DMS153 treated with DMSO at 0.1 percent for 48 hours (cell line): Measurements from ENCODE around the gene CBR1.

Source experiments
- DNase-seq: peaks from one replicate; lab custom pipeline; 2025; ENCODE audit not compliant: unreplicated experiment; lab: John Stamatoyannopoulos, UW

CBR1 gene

DNA sequence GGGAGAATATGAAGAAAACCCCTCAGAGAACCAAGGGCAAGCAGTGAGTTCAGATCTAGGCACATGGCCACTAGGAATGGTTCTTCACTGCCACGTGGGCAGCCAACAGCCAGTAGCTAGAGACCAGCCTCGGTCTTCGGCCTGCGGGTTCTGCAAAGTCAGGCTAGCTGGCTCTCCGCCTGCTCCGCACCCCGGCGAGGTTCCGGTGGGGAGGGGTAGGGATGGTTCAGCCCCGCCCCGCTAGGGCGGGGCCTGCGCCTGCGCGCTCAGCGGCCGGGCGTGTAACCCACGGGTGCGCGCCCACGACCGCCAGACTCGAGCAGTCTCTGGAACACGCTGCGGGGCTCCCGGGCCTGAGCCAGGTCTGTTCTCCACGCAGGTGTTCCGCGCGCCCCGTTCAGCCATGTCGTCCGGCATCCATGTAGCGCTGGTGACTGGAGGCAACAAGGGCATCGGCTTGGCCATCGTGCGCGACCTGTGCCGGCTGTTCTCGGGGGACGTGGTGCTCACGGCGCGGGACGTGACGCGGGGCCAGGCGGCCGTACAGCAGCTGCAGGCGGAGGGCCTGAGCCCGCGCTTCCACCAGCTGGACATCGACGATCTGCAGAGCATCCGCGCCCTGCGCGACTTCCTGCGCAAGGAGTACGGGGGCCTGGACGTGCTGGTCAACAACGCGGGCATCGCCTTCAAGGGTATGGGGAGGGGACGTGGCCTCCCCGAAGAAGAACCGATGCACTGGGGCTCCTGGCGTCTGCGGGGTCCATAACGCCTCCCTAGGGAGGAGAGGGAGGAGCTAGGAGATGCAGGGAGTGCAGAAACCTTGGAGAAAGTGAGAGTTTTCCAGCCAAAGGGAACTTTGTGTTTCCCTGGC lies at the start of gene CBR1:
Gene CBR1 (plus strand): TSS at position 312 of the 871 bp plus-strand sequence. CDS start 92 bp downstream, at position 404.
- peak; percentile 59 for DNase-seq

DNA sequence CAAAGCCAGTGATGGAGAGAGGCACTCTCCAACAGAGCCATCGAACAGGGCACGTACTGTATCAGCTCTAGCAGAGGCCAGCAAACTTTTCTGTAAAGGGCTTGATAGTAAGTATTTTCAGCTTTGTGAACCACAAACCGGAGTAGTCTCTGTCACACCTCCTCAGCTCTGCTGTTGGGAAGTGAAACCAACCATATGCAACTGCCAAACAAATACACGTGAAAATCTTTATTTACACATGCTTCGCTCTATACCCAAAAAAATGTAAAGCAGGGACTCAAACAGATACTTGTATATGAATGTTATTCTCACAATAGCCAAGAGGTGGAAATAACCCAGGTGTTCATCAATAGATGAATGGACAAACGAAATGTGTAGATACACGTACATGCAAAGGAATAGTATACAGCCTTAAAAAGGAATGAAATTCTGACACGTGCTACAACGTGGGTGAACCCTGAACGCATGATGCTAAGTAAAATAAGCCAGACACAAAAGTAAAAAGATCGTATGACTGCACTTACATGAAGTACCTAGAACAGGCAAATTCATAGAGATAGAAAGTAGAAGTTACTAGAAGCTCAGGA lies 48.5 kb upstream of the CBR1 start:
- DNase-seq: no peak

DNA sequence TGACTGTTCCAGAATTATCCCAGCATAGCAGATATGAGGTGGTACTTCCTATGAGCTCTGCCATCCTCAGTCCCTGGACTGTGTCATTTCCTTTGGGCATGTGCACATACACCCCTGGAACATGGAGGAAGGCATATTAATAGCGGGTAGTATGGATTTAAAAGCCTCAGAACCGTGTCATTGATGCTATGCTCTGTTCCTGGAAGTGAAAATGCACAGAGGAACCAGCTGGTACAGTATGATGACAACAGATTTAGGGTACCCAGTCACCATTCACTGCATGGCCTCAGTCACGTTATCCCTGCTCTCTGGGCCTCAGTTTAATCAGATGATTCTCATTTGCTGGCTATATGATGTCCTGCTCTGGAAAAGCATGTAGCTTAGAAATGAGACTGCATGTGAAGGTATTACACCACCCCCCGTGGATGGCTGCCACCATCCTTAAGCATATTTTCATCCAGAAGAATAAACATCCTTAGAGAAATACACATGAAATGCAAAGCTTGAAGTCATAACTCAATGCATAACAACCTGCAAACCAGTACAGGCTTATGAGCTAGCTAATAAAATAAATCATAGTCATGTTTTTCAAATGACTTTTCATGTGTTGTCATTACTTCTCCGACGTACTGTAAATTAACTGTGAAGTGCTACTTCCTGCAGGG lies 47.3 kb upstream of the CBR1 start:
- no peak for DNase-seq

DNA sequence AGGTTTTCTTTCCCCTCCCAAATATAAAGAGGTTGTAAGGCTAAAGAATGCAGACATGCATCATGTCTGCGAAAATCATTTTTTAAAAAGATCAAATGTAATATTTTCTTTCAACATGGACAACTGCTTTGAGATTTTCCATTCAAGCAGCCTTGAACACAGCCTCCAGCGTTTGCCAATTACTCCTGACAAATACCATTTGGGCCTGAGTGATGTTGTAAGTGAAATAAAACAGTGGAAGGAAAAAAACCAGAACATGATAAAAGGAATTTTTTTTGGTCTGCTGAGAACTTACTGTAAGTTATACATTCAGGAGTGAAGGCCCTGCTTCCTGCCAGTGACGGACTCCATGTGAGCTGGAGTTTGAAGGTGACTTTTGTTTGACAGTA lies 46.7 kb upstream of the CBR1 start:
- DNase-seq: no peak

DNA sequence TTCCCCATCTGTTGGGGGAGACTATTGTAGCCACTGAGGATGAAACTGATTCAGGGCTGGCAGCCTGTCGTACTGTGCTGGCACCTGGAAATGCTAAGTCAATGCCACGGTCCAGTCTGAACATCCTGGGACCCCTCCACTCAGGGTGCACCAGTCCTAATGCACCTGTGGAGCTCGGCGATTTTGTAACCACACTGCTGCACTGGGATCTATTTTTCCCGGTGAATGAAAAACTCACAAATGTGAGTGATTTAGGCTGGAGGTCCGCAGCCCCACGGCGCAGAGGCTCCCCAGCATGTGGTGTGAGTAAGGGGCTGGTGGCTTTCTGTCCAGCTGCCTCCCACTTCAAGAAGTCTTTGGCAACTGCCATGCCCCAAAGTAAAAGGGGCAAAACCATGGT lies 45.0 kb upstream of the CBR1 start:
- no peak for DNase-seq

DNA sequence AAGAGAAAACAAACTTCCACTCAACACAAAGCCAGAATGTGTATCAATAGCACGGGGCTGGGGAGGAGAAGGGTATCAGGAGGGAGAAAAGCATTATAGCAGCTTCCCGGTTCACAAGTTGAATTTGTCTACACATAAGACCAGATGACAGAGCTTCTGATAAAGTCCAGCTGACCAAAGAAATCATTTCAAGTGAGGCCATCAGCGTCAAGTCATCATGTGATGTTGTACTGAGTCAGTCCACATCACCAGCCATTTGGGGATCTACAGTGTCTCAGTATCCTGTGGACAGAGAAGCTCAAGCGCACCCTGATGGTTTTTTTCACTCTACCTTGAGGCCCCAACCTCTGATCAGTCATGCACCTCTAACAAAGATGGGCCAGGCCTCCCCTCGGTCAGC lies 42.5 kb upstream of the CBR1 start:
- no peak for DNase-seq

DNA sequence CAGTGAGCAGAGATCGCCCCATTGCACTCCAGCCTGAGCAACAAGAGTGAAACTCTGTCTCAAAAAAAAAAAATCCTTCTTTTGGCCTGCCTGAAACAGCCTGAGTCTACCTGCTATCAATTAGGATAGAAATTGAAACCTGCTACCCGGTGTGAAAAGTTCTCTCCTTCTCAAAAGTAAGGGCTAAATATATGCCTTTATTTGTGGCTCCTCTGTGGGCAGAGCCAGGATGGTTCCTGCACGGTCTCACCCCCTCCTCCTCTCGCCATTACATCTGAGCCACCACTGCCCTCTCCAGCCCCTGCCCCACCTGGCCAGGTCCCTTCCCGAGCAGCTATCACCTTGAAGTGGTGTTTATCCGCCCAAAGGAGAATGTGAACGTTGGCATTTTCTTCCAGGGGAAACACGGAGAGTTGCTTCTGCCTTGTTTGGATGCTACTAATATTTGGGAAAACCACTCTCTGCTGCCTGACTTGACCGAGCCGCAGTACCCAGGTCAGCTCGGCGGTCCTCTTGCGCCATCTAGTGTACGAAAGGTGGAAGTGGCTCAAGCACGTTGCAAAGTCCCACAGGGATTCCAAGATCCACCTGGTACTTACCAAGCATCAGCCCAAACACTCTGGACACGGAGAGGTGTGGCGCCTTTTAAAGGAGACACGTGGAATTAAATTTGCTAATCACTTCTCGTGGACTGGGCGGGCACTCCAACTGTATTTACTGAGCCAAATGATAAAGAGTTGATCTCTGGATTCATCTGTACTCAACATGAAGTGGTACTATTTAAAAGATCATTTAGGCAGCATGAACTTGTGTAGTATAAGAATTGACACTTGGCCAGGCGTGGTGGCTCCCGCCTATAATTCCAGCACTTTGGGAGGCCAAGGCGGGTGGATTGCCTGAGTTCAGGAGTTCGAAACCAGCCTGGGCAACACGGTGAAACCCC lies 41.4 kb upstream of the CBR1 start:
- DNase-seq: peak; percentile 89

GRCh38 chr21:36029309-36029708 lies 40.5 kb upstream of the CBR1 start:
- DNase-seq: no peak

DNA sequence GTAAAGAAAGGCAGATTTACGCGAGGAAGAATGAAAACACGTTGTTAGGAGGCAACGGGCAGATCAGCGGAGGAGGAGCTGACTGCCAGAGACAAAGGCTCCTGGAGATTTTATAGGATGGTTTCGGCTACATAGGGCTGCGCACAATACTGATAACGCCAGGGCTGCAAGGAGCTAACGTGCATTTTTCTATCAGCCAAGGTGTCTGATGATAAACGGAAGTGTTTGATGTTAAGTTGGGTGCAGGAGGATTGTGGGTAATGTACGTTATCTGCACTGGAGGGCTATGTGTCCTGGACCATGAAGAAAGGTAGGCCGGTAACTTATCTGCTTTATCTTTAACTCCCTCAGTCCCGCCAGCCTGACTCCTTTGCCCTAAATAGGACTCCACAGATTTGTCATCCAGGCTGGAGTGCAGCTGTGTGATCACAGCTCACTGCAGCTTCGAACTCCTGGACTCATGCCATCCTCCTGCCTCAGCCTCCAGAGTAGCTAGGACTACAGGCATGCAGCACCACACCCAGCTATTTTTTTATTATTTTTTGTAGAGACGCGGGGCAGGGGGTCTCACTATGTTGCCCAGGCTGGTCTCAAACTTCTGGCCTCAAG lies 39.1 kb upstream of the CBR1 start:
- DNase-seq: no peak

- DNase-seq: no peak
Measured at GRCh38 chr21:36032647-36033406, 37.0 kb upstream of the CBR1 start.

- no peak for DNase-seq
Measured at GRCh38 chr21:36034211-36034913, 35.5 kb upstream of the CBR1 start.

- no peak for DNase-seq
Measured at GRCh38 chr21:36035381-36035791, 34.4 kb upstream of the CBR1 start.

GRCh38 chr21:36038701-36039497 lies 30.9 kb upstream of the CBR1 start:
- DNase-seq: no peak

DNA sequence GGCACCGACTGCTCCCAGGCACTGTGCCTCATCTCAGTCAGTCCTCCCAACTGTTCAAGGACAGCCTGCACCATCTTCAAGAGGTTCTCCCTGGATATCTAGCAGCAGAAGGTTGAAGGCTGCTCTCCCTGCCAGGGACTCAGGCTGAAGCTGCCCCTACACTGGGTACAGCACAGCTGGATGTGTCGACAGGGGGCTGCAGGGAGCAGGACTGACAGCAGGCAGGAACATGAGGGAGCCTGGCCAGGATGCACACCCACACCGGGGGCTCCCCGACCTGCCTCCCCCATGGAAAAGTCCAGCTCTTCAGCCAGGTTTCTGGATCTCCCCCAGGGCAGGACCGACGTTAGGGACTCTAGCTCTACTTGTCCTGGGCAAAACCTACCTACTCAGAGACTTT lies 30.0 kb upstream of the CBR1 start:
- no peak for DNase-seq

- no peak for DNase-seq
Measured at GRCh38 chr21:36040389-36040788, 29.4 kb upstream of the CBR1 start.

- no peak for DNase-seq
Measured at GRCh38 chr21:36041910-36042309, 27.9 kb upstream of the CBR1 start.

DNA sequence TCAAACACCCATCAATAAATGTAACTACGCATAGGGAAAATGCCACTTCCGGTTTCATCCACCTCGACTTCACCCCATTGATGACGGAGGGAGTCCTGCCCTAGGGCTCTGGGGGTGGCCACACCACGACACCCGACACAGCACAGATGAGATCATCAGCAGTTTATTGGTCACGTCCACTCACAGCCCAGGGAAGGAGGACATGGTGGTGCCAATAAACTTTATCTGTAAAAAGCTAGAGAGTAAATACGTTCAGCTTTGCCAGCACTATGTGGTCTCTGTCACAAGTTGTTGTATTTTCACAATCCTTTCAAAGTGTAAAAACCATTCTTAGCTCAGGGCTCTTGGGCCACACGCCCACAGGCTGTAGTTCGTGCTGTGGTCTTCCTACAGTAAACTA lies 25.8 kb upstream of the CBR1 start:
- DNase-seq: no peak

GRCh38 chr21:36045993-36046392 lies 23.8 kb upstream of the CBR1 start:
- DNase-seq: no peak
